Measurements from ENCODE around the gene SCGB1A1.

The SCGB1A1 gene

DNA sequence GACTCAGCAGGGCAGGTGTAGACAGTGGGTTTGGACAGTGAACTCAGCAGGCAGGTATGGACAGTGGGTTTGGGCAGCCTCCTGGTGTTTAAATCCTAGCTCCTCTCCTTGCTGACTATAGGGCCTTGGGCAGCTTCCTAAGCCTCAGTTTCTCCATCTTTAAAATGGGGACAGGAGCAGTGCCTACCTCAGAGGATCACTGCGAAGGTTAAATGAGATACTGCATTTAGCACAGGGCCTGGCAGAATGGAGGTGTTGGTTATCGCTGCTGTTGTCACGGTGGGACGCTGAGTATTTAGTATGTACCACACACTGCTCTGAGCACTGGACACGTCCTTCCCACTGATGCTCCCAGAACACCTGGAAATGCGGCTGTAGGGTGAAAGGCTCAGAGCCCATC, 14.4 kb upstream of the SCGB1A1 start:
- no peaks in the 10 kb centered on the region for H3K79me2 ChIP-seq (ENCODE audit: insufficient read depth, low read length)

DNA sequence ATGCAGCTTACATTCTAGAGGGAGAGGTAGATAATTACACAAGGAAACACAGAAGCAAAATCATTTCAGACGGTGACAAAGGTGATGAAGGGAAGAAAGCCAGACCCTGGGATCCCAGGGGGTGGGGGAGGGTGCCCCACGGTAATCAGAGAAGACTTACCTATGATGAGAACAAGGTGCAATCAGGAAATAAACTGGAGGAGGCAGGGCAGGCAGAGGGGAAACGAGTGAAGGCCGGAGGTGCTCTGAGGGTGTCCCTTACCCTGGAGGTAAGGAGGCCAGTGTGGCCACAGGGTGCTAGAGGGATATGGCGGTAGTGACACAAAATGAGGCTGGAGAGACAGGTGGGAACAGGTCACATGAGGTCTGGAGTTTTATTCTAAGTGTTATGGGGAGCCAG, 13.9 kb upstream of the SCGB1A1 start:
- no peak for TF ChIP-seq EZH2 (IDR thresholded peaks at IDR 0.05; ENCODE audit: borderline replicate concordance, low read length)
- TF ChIP-seq CTCF (IDR thresholded peaks at IDR 0.05; ENCODE audit: low read length): no peak
- no peak overlapping the region for H3K9ac ChIP-seq (ENCODE audit: low read length)
- H3K36me3 ChIP-seq (ENCODE audit: insufficient read depth, low read length): no peaks in the 10 kb centered on the region

More for the DNA sequence above, 14.4 kb upstream of the SCGB1A1 start:
- no peaks in the 10 kb centered on the region for H3K4me1 ChIP-seq (ENCODE audit: insufficient read depth, low read length, severe bottlenecking)
- H3F3A ChIP-seq (ENCODE audit: insufficient read depth, low read length): no peaks in the 10 kb centered on the region
- H3K9me3 ChIP-seq (ENCODE audit: low read length): no peaks in the 10 kb centered on the region
- no peak overlapping the region for H3K27ac ChIP-seq (ENCODE audit: low read depth, low read length, poor library complexity, severe bottlenecking)
- no peaks in the 10 kb centered on the region; the same call in 1 of the 2 replicates for H3K27me3 ChIP-seq (ENCODE audit: insufficient read depth, low read length)
- H2AFZ ChIP-seq (ENCODE audit: low read length): no peak overlapping the region
- H4K20me1 ChIP-seq (ENCODE audit: insufficient read depth, low read length): no peaks in the 10 kb centered on the region
- no peak overlapping the region for H3K4me2 ChIP-seq (ENCODE audit: low read length)
- H3K36me3 ChIP-seq (ENCODE audit: insufficient read depth, low read length): no peaks in the 10 kb centered on the region
- TF ChIP-seq EZH2 (IDR thresholded peaks at IDR 0.05; ENCODE audit: borderline replicate concordance, low read length) (no peak), CTCF (IDR thresholded peaks at IDR 0.05; ENCODE audit: low read length) (no peak)
- no peak overlapping the region for H3K9ac ChIP-seq (ENCODE audit: low read length)
- H3K4me3 ChIP-seq (ENCODE audit: low read depth, low read length, poor library complexity, severe bottlenecking): no peak overlapping the region
- H3K9me2 ChIP-seq (ENCODE audit: low read depth, low read length): no peaks in the 10 kb centered on the region

DNA sequence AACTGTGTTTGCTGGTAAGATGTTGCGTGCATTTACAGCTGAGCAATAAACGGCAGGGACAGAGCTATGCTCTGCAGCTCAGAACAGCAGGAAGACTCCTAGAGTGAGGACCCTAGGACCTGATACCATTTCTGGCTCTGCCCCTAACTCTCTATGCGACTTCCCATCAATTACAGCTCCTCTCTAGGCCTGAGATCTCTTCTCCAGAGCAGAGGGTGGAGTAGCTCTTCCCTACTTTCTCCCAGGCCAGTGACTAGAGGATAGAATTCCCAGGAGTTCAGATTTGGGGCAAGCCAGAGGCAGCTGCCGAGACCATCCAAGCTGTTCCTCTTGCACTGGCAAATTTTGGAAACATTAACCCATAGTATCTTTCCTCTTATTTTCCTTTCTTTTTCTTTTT, 12.8 kb upstream of the SCGB1A1 start:
- H3K4me2 ChIP-seq (ENCODE audit: low read length): no peak overlapping the region
- H2AFZ ChIP-seq (ENCODE audit: low read length): no peak overlapping the region
- H3K79me2 ChIP-seq (ENCODE audit: insufficient read depth, low read length): no peaks in the 10 kb centered on the region
- no peaks in the 10 kb centered on the region for H3K9me2 ChIP-seq (ENCODE audit: low read depth, low read length)
- no peaks in the 10 kb centered on the region for H3F3A ChIP-seq (ENCODE audit: insufficient read depth, low read length)
- no peak overlapping the region for H3K27ac ChIP-seq (ENCODE audit: low read depth, low read length, poor library complexity, severe bottlenecking)
- no peaks in the 10 kb centered on the region for H3K4me1 ChIP-seq (ENCODE audit: insufficient read depth, low read length, severe bottlenecking)
- no peak overlapping the region for H3K9ac ChIP-seq (ENCODE audit: low read length)
- no peaks in the 10 kb centered on the region; the same call in 1 of the 2 replicates for H3K27me3 ChIP-seq (ENCODE audit: insufficient read depth, low read length)
- H4K20me1 ChIP-seq (ENCODE audit: insufficient read depth, low read length): no peaks in the 10 kb centered on the region
- no peaks in the 10 kb centered on the region for H3K36me3 ChIP-seq (ENCODE audit: insufficient read depth, low read length)
- no peak for TF ChIP-seq EZH2 (IDR thresholded peaks at IDR 0.05; ENCODE audit: borderline replicate concordance, low read length)
- TF ChIP-seq CTCF (IDR thresholded peaks at IDR 0.05; ENCODE audit: low read length): no peak
- no peaks in the 10 kb centered on the region for H3K9me3 ChIP-seq (ENCODE audit: low read length)
- no peak overlapping the region for H3K4me3 ChIP-seq (ENCODE audit: low read depth, low read length, poor library complexity, severe bottlenecking)

More for the DNA sequence above, 13.9 kb upstream of the SCGB1A1 start:
- Histone ChIP-seq H3K79me2 (ENCODE audit: insufficient read depth, low read length) (no peaks in the 10 kb centered on the region), H3F3A (ENCODE audit: insufficient read depth, low read length) (no peaks in the 10 kb centered on the region), H3K4me1 (ENCODE audit: insufficient read depth, low read length, severe bottlenecking) (no peaks in the 10 kb centered on the region), H3K4me2 (ENCODE audit: low read length) (no peak overlapping the region), H3K9me3 (ENCODE audit: low read length) (no peaks in the 10 kb centered on the region), H3K27ac (ENCODE audit: low read depth, low read length, poor library complexity, severe bottlenecking) (no peak overlapping the region), H3K4me3 (ENCODE audit: low read depth, low read length, poor library complexity, severe bottlenecking) (no peak overlapping the region), H4K20me1 (ENCODE audit: insufficient read depth, low read length) (no peaks in the 10 kb centered on the region), H3K27me3 (ENCODE audit: insufficient read depth, low read length) (no peaks in the 10 kb centered on the region; the same call in 1 of the 2 replicates), H3K9me2 (ENCODE audit: low read depth, low read length) (no peaks in the 10 kb centered on the region), H2AFZ (ENCODE audit: low read length) (no peak overlapping the region)
